NT2/D1 (cell line): ENCODE measurements around the gene NT5M.

ENCODE experiments used
- YY1 ChIP-seq: IDR thresholded peaks from 2 replicates; pipeline ENCODE4 v1.6.1; 2011; ENCODE audit not compliant: insufficient read length, insufficient read depth
- ZNF274 ChIP-seq: IDR thresholded peaks from 2 replicates; pipeline ENCODE4 v1.6.1; 2011; ENCODE audit warnings: mild to moderate bottlenecking, low read depth, low read length

- TF ChIP-seq ZNF274 (no peak), YY1 (no peak)
Measured at GRCh38 chr17:17279316-17279715, 23.9 kb upstream of the NT5M start.
